ENCODE results near the gene EIF3K.
A peak's percentile ranks its signal among the peaks of the same experiment; 100 is the strongest.
"Not testable (repeated sequence)": the region's sequence is repeated elsewhere in the genome, so short reads cannot be mapped to it uniquely, and the experiment has no call there.

EIF3K gene, protein sequence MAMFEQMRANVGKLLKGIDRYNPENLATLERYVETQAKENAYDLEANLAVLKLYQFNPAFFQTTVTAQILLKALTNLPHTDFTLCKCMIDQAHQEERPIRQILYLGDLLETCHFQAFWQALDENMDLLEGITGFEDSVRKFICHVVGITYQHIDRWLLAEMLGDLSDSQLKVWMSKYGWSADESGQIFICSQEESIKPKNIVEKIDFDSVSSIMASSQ

DNA sequence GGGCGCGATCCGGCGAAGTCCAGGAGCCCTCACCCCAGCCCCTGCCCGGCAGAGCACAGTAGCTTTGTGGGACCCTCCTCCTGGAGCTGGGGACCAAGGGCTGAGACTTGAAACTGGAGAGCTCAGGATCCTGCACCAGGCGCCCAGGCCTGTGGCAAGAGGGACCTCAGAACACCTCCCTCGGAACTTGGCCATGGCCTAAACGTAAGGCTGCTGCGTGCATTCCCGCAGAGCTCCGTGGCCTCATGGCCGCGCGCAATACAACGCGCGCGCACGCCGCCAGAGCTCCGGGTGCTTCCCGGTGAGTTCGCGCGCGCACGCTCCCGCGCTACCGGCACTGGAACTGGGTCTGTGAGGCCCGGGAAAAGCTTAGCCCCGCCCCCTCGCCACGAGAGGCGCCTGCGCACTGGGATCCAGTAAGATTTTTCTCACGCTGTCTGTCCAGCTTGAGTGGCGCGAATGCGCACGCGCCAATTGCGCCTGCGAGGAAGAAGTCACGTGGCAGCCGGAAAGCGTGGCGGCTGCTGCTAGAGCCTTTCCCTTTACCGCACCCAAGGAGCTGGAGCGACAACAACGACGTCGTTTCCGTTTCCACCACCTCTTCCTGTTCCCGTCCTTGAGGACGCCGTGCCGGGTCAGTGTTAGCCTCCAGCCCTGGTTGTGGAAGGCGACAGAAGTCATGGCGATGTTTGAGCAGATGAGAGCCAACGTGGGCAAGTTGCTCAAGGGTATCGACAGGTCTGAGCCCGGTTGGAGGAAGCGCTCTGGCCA lies at the start of gene EIF3K:
TSS of gene EIF3K (plus strand) at position 599 of the 771 bp plus-strand sequence. CDS start at position 680, 81 bp downstream.
- POLR2A ChIA-PET, result interaction anchor here (0.6 to 1.4 kb wide), 4 partner anchors 11 to 382 kb away, joined by 3 to 6 read pairs (median 4); partner anchors contain the start of gene ACTN4
- CTCF ChIA-PET, result interaction anchor here (1.0 to 11.5 kb wide), 11 partner anchors 10 to 333 kb away, joined by 3 to 91 read pairs (median 5); partner anchors contain the start of gene FAM98C
- TF ChIP-seq, protein P1, sequence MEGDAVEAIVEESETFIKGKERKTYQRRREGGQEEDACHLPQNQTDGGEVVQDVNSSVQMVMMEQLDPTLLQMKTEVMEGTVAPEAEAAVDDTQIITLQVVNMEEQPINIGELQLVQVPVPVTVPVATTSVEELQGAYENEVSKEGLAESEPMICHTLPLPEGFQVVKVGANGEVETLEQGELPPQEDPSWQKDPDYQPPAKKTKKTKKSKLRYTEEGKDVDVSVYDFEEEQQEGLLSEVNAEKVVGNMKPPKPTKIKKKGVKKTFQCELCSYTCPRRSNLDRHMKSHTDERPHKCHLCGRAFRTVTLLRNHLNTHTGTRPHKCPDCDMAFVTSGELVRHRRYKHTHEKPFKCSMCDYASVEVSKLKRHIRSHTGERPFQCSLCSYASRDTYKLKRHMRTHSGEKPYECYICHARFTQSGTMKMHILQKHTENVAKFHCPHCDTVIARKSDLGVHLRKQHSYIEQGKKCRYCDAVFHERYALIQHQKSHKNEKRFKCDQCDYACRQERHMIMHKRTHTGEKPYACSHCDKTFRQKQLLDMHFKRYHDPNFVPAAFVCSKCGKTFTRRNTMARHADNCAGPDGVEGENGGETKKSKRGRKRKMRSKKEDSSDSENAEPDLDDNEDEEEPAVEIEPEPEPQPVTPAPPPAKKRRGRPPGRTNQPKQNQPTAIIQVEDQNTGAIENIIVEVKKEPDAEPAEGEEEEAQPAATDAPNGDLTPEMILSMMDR (IDR thresholded peaks at IDR 0.05; ENCODE audit: control extremely low read depth, extremely low read depth, low read depth, missing control alignments), result no peak
- DNase-seq (ENCODE audit: extremely low spot score), result peak; percentile 99

DNA sequence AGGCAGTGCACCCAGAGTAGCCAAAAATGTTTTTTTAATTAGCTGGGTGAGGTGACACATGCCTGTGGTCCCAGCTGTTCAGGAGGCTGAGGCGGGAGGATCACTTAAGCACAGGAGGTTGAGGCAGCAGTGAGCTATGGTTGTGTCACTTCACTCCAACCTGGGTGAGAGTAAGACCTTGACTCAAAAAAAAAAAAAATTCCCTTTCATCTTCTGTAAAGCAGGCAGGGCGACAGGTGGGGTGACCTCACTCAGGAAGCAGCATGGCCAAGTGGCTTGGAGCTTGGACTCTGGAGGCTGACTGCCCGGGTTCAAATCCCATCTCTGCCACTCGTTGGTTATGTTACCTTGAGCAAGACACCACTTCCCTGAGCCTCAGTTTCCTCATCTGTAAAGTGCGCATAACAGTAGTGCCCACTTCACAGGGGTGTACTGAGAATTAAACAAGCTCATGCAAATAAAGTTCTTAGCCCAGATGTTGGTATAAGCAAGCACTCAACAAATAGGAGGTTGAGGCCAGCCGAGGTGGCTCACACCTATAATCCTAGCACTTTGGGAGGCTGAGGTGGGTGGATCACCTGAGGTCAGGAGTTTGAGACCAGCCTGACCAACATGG lies 49.5 kb upstream of the EIF3K start:
- POLR2A ChIA-PET, result no interaction called here
- no peak for DNase-seq (ENCODE audit: extremely low spot score)
- CTCF ChIA-PET, result interaction anchor here (0.6 to 1.6 kb wide), 4 partner anchors 13 to 914 kb away, joined by 3 read pairs; partner anchors contain the start of gene SARS2
- TF ChIP-seq, protein P1 (IDR thresholded peaks at IDR 0.05; ENCODE audit: control extremely low read depth, extremely low read depth, low read depth, missing control alignments), result no peak

DNA sequence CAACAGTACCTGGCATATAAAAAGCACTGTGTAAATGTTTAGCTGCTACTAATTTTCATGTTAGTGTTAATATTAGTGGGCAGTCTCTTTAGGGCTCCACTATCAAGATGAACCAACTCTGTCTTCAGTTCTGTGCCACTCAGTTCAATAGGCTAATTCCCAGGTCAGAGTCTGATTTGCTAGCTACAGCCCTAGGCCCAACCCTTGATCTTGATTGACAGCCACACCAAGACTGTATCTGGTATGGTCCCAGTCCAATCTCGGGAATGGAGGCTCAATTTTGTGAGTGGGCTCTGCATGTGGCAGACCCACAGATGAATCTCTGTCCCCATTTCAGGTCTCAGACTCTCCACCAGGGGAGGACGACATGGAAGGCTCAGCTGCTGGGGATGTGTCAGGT lies 47.3 kb upstream of the EIF3K start:
- ChIA-PET CTCF (interaction anchor here (0.9 kb wide), 1 partner anchor 70 kb away, joined by 3 read pairs; no protein-coding TSS in a partner anchor), POLR2A (no interaction called here)
- DNase-seq (ENCODE audit: extremely low spot score), result no peak
- TF ChIP-seq, protein P1 (IDR thresholded peaks at IDR 0.05; ENCODE audit: control extremely low read depth, extremely low read depth, low read depth, missing control alignments), result no peak

DNA sequence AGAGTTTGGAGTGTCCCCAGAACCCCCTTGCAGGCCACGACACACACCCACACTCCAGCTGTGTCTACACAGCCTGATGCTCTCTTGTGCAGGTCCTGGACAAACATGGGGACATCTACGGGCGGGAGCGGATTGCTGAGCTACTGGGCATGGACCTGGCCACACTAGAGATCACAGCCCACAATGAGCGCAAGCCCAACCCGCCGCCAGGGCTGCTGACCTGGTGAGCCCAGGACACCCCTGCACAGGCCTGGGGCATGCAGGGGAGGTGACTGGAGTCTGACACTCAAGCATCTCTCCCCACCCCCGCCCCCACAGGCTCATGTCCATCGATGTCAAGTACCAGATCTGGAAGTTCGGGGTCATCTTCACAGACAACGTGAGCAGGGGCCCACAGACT lies 41.2 kb upstream of the EIF3K start:
- ChIA-PET CTCF (interaction anchor here (1.7 kb wide), 1 partner anchor 59 kb away, joined by 4 read pairs; no protein-coding TSS in a partner anchor), POLR2A (no interaction called here)
- TF ChIP-seq, protein P1 (IDR thresholded peaks at IDR 0.05; ENCODE audit: control extremely low read depth, extremely low read depth, low read depth, missing control alignments), result no peak
- DNase-seq (ENCODE audit: extremely low spot score), result no peak

DNA sequence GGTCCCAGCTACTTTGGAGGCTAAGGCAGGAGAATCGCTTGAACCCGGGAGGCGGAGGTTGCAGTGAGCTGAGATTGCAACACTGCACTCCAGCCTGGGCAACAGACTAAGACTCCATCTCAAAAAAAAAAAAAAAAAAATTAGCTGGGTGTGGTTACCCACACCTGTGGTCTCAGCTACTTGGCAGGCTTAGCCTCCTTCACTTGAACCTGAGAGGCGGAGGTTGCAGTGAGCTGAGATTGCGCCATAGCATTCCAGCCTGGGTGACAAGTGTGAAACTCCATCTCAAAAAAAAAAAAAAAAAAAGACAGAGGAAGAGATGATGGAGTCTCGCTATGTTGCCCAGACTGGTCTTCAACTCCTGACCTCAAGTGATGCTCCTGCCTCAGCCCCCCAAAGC lies 39.7 kb upstream of the EIF3K start:
- POLR2A ChIA-PET; DNase-seq (ENCODE audit: extremely low spot score): not testable (repeated sequence)
- CTCF ChIA-PET, result interaction anchor here (1.5 to 1.7 kb wide), 2 partner anchors 55 to 58 kb away, joined by 4 to 5 read pairs; no protein-coding TSS in a partner anchor

DNA sequence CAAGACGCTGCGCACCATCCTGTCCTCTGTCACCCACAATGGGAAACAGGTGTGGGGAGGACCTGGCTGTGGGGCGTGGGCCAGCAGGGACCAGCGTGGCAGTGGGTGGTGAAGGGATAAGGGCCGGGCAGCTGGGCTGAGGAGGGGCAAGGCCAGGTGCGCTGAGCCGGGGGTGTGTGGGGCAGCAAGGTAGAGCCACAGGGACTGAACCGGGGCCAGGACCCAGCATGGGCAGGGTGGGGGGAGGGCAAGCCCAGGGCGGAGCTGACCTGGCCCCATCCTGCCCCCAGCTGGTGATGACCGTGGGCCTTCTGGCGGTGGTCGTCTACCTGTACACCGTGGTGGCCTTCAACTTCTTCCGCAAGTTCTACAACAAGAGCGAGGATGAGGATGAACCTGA lies 38.9 kb upstream of the EIF3K start:
- ChIA-PET POLR2A (no interaction called here), CTCF (no interaction called here)
- no peak for DNase-seq (ENCODE audit: extremely low spot score)
- TF ChIP-seq, protein P1 (IDR thresholded peaks at IDR 0.05; ENCODE audit: control extremely low read depth, extremely low read depth, low read depth, missing control alignments), result no peak

Data from GM10248 (cell line).